Vagina (tissue), 2 donors: ENCODE results near the gene SMARCA2. TPM values are rescaled to one million over a fixed set of nuclear protein-coding genes. Genes with fewer than 3 reads are reported as not detected.

ENCODE experiments used
- DNase-seq, 2 donors: peaks; one replicate each; pipeline ENCODE4 v3.0.0-alpha.2; 2017; ENCODE audit errors: extremely low spot score in 2 of 2
- H3K27ac ChIP-seq: fragments of 200-600 bp; sonication (generic); one replicate; pipeline ENCODE4 v1.5.1; 2019
- H3K27me3 ChIP-seq: fragments of 200-600 bp; sonication (generic); one replicate; pipeline ENCODE4 v1.5.1; 2019
- H3K36me3 ChIP-seq, 2 donors: fragments of 200-600 bp; sonication (generic); one replicate each; pipeline ENCODE4 v1.5.1; 2017 to 2019
- H3K4me1 ChIP-seq: fragments of 200-600 bp; sonication (generic); one replicate; pipeline ENCODE4 v1.5.1; 2019
- H3K4me3 ChIP-seq, 2 donors: fragments of 200-600 bp; sonication (generic); 1 replicate in 1 of 2; 2 replicates in 1 of 2; pipeline ENCODE4 v1.5.1; 2016 to 2019
- H3K9me3 ChIP-seq: fragments of 200-600 bp; sonication (generic); one replicate; pipeline ENCODE4 v1.5.1; 2019
- POLR2A ChIP-seq, 2 donors: fragments of 450-650 bp; IDR thresholded peaks; one replicate each; pipeline ENCODE4 v1.6.1; 2017; ENCODE audit warnings: antibody characterized with exemption in 2 of 2, mild to moderate bottlenecking in 2 of 2, moderate library complexity in 2 of 2
- POLR2AphosphoS5 ChIP-seq, 2 donors: sonication (generic); formaldehyde crosslinking; IDR thresholded peaks; one replicate each; pipeline ENCODE4 v1.9.0; 2017; ENCODE audit warnings: antibody characterized with exemption in 2 of 2, mild to moderate bottlenecking in 2 of 2, low read depth in 1 of 2; ENCODE audit not compliant: insufficient read depth in 1 of 2
- intact Hi-C: fragments of 100-400 bp; cut with DNase I; formaldehyde crosslinking; loops from one replicate; pipeline ENCODE4 v1.15.1; 2023
- total RNA-seq: library from RNA; depleted of rRNA; stranded (reverse); fragments of >200 nt; gene quantifications from one replicate; pipeline ENCODE4 v1.2.3, GENCODE V29; 2016
- TF ChIP-seq, protein P1 (sequence below), 3 experiments: fragments of 450-650 bp in 2 of 3; fragments of 200-600 bp in 1 of 3; sonication (generic) in 1 of 3; IDR thresholded peaks; one replicate each; pipeline ENCODE4 v1.5.1; 2017 to 2019; ENCODE audit warnings: antibody characterized with exemption in 3 of 3, mild to moderate bottlenecking in 2 of 3, moderate library complexity in 2 of 3

SMARCA2 gene
- total RNA-seq, 1 donor from 2014 or later: 98.0 TPM

DNA sequence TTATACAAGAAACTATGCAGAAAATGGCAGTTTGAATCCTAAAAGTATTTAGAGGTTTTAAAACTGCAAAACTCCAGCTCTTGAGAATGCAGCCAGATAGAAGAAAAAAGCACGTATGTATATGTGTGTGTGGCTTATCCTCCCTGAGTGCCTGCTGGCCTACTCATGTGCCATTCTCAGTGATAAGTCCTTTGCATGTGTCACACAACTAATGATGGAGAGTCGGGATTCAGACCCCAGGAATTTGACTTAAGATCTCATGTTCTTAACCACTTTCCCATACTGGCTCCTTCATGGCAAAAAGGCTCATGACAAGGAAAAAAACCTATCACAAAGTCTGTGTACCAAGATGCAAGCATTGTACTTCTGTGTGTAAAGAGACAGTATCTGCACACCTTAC, 26.6 kb downstream of the SMARCA2 start:
- Histone ChIP-seq H3K27me3 (no peaks in the 10 kb centered on the region), H3K27ac (no peak overlapping the region), H3K4me3 (no peak overlapping the region), H3K9me3 (no peaks in the 10 kb centered on the region), H3K36me3 (peaks cover 0 to 31% of the 10 kb centered on the region in 2 donors), H3K4me1 (peaks cover 16% of the 10 kb centered on the region)
- intact Hi-C loops: no loop called here
- no peak for DNase-seq
- TF ChIP-seq, protein P1, sequence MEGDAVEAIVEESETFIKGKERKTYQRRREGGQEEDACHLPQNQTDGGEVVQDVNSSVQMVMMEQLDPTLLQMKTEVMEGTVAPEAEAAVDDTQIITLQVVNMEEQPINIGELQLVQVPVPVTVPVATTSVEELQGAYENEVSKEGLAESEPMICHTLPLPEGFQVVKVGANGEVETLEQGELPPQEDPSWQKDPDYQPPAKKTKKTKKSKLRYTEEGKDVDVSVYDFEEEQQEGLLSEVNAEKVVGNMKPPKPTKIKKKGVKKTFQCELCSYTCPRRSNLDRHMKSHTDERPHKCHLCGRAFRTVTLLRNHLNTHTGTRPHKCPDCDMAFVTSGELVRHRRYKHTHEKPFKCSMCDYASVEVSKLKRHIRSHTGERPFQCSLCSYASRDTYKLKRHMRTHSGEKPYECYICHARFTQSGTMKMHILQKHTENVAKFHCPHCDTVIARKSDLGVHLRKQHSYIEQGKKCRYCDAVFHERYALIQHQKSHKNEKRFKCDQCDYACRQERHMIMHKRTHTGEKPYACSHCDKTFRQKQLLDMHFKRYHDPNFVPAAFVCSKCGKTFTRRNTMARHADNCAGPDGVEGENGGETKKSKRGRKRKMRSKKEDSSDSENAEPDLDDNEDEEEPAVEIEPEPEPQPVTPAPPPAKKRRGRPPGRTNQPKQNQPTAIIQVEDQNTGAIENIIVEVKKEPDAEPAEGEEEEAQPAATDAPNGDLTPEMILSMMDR (IDR thresholded peaks at IDR 0.05): no peak
- TF ChIP-seq POLR2AphosphoS5 (IDR thresholded peaks at IDR 0.05; ENCODE audit: insufficient read depth in 1 of 2, low read depth in 1 of 2) (no peak), POLR2A (IDR thresholded peaks at IDR 0.05) (no peak)

DNA sequence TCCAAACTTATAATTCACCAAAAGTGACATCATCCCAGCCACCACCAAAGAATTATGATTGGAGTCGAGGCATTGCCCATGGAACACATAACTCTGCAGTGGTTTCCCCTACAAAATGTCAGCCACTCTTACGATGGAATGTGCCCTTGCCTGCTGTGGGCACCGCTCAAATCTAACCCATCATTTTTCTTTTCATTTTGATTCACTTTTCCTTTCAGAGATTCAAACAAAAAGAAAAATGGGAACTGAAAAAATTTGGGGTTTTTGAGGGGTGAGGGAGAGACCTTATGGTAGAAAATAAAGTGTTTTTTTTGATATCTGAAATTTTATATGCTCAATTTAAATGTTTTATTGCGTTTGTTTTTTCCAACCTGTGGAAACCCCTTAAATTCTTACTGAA, 28.1 kb downstream of the SMARCA2 start:
- H3K36me3 ChIP-seq: peaks cover 0 to 38% of the 10 kb centered on the region in 2 donors
- no peak overlapping the region for H3K4me3 ChIP-seq
- H3K9me3 ChIP-seq: no peaks in the 10 kb centered on the region
- H3K4me1 ChIP-seq: peaks cover 16% of the 10 kb centered on the region
- intact Hi-C loops: no loop called here
- no peaks in the 10 kb centered on the region for H3K27me3 ChIP-seq
- no peak for DNase-seq
- TF ChIP-seq POLR2A (IDR thresholded peaks at IDR 0.05): no peak
- TF ChIP-seq, protein P1 (IDR thresholded peaks at IDR 0.05): no peak
- no peak overlapping the region for H3K27ac ChIP-seq

DNA sequence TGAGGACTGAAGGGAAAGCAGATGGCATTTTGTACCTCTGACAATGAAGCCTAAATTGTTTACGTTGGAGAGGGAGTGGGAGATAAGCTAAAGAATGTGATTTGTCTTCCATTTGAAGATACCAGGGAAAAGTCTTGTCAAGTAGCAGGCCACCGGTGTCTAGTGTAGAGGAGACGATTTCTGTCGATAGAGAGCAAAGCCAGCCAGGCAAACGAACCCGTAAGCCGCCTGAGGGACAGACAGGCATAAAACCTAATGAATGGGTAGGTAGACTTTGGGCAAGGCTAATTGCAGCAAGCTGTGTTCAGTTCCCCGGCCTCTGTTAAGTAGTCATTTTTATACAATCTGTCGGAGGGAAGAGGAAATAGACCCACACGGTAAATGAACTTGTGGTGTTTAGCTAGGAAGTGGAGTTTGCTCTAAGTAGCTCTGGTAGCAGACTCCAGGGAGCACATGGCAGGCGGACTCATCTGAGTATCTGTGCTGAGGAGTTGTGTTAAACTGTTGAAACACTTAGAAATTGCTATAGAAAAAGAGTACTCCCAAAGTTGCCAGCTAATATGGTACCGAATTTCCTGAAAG, 28.8 kb downstream of the SMARCA2 start:
- no peak overlapping the region for H3K4me3 ChIP-seq
- no peak for TF ChIP-seq POLR2A (IDR thresholded peaks at IDR 0.05)
- no peak for TF ChIP-seq POLR2AphosphoS5 (IDR thresholded peaks at IDR 0.05; ENCODE audit: insufficient read depth in 1 of 2, low read depth in 1 of 2)
- intact Hi-C loops: no loop called here
- peaks cover 16% of the 10 kb centered on the region for H3K4me1 ChIP-seq
- no peak overlapping the region for H3K27ac ChIP-seq
- no peaks in the 10 kb centered on the region for H3K9me3 ChIP-seq
- no peaks in the 10 kb centered on the region for H3K27me3 ChIP-seq
- no peak for DNase-seq
- H3K36me3 ChIP-seq: peaks cover 0 to 38% of the 10 kb centered on the region in 2 donors

DNA sequence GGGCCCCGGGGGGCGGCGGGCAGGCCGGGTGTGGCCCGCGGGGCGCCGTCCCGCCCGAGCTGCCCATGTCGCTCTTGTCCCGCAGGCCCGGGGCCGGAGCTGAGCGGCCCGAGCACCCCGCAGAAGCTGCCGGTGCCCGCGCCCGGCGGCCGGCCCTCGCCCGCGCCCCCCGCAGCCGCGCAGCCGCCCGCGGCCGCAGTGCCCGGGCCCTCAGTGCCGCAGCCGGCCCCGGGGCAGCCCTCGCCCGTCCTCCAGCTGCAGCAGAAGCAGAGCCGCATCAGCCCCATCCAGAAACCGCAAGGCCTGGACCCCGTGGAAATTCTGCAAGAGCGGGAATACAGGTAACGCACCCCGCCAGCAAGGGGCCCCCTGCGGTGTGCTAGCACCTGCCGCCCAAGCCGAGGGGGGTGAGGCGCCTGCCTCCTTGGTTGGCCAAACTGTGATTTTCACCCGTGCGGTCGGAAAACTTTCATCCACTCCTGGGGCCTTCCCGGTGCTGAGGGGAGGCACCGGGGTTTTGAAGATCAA, 32.1 kb downstream of the SMARCA2 start:
- H3K27ac ChIP-seq: no peak overlapping the region
- no peak for DNase-seq
- H3K4me3 ChIP-seq: no peak overlapping the region
- H3K9me3 ChIP-seq: no peaks in the 10 kb centered on the region
- TF ChIP-seq POLR2A (IDR thresholded peaks at IDR 0.05) (no peak), POLR2AphosphoS5 (IDR thresholded peaks at IDR 0.05; ENCODE audit: insufficient read depth in 1 of 2, low read depth in 1 of 2) (no peak)
- TF ChIP-seq, protein P1 (IDR thresholded peaks at IDR 0.05): no peak
- H3K4me1 ChIP-seq: no peaks in the 10 kb centered on the region
- intact Hi-C loops: no loop called here
- H3K36me3 ChIP-seq: peaks cover 0 to 17% of the 10 kb centered on the region in 2 donors
- H3K27me3 ChIP-seq: no peaks in the 10 kb centered on the region

DNA sequence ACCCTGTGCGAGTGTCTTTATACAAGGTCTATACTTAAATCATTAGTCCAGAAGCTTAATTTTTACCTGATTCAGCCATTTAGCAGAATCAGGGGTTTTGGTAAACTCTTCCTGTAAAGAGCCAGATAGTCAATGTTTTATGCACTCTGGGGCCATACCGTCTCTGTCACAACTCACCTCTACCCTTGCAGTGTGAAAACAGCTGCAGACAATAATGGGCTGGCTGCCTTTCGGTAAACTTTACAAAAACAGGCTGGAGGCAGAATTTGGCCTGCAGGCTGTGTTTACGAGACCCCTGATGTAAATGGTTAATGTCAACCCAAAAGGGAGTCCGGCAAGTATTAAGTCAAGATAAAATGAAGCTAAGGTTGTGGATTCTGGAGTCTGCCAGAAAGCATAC, 32.8 kb downstream of the SMARCA2 start:
- TF ChIP-seq POLR2AphosphoS5 (IDR thresholded peaks at IDR 0.05; ENCODE audit: insufficient read depth in 1 of 2, low read depth in 1 of 2): no peak
- TF ChIP-seq POLR2A (IDR thresholded peaks at IDR 0.05): no peak
- TF ChIP-seq, protein P1 (IDR thresholded peaks at IDR 0.05): no peak
- no peak for DNase-seq
- no peak overlapping the region for H3K27ac ChIP-seq
- no peaks in the 10 kb centered on the region for H3K9me3 ChIP-seq
- H3K36me3 ChIP-seq: peaks cover 0 to 12% of the 10 kb centered on the region in 2 donors
- H3K27me3 ChIP-seq: no peaks in the 10 kb centered on the region
- no peak overlapping the region for H3K4me3 ChIP-seq
- H3K4me1 ChIP-seq: no peaks in the 10 kb centered on the region
- intact Hi-C loops: no loop called here
